Astrocyte of the cerebellum (primary cell): ENCODE data around the gene TNFRSF11A.

Experiments
- DNase-seq: peaks from one replicate; pipeline ENCODE4 v3.0.0-alpha.2; 2011; ENCODE audit warnings: low read depth
- H3K4me3 ChIP-seq: 2 replicates; pipeline ENCODE4 v1.5.1; 2011; ENCODE audit warnings: mild to moderate bottlenecking, low read depth, low read length, moderate library complexity
- in situ Hi-C: cut with HindIII; loops from 2 replicates; pipeline ENCODE4 v1.10.0; 2017; ENCODE audit warnings: low sequenced_read_pairs
- TF ChIP-seq, protein P1 (sequence below): IDR thresholded peaks from 2 replicates; pipeline ENCODE4 v1.5.1; 2012; ENCODE audit warnings: low read length, low read depth, moderate library complexity, mild to moderate bottlenecking; ENCODE audit errors: missing control alignments

TNFRSF11A gene

DNA sequence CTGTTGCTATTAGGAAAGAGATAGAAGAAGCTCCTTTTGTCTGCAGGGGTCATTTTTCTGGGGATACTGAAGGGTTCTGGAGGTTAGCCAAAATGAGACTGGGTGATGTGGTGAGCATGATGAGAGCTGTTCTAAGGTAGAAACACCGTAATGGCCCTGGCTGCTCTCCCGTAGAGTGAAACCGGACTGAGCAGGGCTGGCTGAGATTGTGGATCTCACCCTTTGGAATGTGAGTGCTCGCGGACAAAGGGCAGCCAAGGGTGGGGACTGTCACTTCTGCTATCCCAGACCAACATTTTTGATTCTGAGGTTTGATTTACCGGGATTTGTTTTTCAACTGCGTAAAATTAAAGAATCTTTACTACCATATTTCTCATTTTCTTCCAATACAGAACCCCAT is 36.2 kb downstream of the TNFRSF11A start:
- DNase-seq = no peak
- TF ChIP-seq, protein P1, sequence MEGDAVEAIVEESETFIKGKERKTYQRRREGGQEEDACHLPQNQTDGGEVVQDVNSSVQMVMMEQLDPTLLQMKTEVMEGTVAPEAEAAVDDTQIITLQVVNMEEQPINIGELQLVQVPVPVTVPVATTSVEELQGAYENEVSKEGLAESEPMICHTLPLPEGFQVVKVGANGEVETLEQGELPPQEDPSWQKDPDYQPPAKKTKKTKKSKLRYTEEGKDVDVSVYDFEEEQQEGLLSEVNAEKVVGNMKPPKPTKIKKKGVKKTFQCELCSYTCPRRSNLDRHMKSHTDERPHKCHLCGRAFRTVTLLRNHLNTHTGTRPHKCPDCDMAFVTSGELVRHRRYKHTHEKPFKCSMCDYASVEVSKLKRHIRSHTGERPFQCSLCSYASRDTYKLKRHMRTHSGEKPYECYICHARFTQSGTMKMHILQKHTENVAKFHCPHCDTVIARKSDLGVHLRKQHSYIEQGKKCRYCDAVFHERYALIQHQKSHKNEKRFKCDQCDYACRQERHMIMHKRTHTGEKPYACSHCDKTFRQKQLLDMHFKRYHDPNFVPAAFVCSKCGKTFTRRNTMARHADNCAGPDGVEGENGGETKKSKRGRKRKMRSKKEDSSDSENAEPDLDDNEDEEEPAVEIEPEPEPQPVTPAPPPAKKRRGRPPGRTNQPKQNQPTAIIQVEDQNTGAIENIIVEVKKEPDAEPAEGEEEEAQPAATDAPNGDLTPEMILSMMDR = no peak
- in situ Hi-C loops = no loop called here
- H3K4me3 ChIP-seq = no peak overlapping the region

DNA sequence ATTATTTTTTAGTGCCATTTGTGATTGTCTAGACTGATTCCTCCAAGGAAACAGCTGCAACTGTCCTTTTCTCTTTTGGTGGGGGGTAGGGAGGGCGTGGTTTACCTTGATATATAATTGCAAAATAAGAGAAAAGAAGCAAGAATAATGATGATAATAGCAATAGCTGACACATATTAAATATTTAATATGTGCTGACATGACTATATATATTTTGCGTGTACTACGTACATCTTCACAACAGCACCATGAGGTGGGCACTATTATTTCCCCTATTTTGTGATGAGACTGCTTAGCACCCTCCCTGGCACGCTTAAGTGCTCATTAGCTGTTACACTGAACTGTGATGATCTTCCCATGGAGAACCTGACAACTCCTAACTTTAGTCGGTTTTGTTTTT is 39.4 kb downstream of the TNFRSF11A start:
- H3K4me3 ChIP-seq = no peak overlapping the region
- no peak for DNase-seq
- in situ Hi-C loops = no loop called here
- TF ChIP-seq, protein P1 = no peak

DNA sequence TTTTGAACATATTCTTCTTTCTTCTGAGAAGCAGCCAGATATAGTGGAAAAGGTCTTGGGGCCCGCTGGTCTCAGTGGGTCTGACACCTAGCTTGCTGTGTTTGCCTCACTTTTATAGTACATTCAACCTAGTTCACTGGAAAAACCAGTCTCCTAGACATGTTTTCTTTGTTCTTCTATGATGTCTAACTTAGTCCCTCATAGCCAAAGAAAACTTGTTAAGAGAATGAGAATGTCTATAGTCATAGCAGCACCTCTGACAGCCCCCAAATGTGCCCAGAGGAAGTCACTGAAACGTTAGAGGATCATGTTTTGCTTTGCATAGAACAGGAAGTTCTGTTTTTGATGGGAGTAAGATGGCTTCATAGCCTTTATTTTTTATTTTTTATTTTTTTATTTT is 40.3 kb downstream of the TNFRSF11A start:
- DNase-seq = no peak
- in situ Hi-C loops = no loop called here
- TF ChIP-seq, protein P1 = no peak
- no peak overlapping the region for H3K4me3 ChIP-seq

DNA sequence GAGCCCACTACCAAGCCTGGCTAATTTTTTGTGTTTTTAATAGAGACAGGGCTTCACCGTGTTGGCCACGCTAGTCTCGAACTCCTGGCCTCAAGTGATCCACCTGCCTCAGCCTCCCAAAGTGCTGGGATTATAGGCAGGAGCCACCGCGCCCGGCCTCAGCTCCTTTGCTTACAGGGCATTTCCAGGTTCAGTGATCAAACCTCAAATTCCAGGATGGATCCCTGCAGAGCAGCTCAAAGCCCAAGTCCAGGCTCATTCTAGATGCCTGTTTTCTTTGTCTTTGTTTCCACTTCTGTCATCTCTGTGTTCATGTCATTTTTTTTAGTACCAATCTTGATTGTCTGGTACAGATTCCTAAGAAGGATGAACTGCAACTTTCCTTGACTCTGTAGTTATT is 41.9 kb downstream of the TNFRSF11A start:
- in situ Hi-C loops = no loop called here
- no peak overlapping the region for H3K4me3 ChIP-seq
- no peak for DNase-seq
- TF ChIP-seq, protein P1 = no peak

DNA sequence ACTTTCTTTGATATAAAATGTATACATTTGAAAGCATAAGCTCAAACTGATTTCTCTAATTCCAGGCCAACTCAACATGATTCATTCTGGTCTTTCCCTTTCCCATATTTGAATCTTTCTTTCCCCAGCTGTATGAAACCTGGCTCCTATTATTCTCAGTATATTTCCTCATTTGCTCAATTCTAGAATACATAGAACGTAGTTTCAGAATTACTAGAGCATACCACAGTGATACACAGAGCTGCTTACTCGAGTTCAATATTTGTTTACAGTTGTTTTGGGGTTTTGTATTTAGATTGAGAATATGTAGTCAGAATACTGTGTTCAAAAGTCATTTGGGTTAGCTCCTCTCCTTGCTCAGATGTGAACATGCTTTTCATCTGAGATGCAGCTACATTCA is 43.0 kb downstream of the TNFRSF11A start:
- TF ChIP-seq, protein P1 = no peak
- no peak overlapping the region for H3K4me3 ChIP-seq
- no peak for DNase-seq
- in situ Hi-C loops = no loop called here

DNA sequence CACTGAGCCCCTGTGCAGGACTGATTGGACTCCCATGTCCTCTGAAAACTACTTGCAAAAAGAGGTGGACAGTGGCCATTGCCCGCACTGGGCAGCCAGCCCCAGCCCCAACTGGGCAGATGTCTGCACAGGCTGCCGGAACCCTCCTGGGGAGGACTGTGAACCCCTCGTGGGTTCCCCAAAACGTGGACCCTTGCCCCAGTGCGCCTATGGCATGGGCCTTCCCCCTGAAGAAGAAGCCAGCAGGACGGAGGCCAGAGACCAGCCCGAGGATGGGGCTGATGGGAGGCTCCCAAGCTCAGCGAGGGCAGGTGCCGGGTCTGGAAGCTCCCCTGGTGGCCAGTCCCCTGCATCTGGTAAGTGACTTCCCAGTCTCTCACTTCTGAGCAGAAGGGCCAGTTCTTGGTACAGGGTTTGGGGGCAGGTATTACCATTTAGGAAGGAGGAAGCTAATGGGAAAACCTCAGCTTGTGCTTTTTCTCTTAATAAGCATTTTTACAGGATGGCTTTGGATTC is 44.1 kb downstream of the TNFRSF11A start:
- in situ Hi-C loops = no loop called here
- DNase-seq = no peak
- H3K4me3 ChIP-seq = no peak overlapping the region
- TF ChIP-seq, protein P1 = no peak

DNA sequence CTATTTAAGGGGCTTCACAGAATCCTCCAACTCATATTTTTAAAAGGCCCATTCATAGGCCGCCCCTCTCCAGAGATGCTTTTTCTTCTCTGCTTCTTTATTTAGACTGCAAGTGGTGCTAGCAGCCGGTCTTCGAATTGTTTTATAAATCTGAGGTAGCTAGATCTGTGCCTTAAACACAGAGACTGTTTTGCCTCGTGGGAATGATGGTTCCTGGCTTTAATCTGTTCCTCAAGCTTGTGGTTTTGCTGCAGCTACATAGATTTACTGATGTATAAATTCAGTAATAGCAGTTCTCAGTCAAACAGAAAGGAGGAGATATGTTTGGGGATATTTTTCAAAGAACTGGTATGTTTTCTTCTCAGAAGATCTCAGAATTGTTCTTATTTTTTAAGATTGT is 45.3 kb downstream of the TNFRSF11A start:
- H3K4me3 ChIP-seq = no peak overlapping the region
- in situ Hi-C loops = no loop called here
- TF ChIP-seq, protein P1 = no peak
- no peak for DNase-seq
